GM18498 (cell line): Measurements from ENCODE around the gene ELMO3.

ENCODE experiments used
- ATAC-seq: cut with Tn5 transposase; IDR thresholded peaks from one replicate; pipeline ENCODE4 v1.9.1; 2021; ENCODE audit warnings: mild to moderate bottlenecking, moderate library complexity; ENCODE audit not compliant: unreplicated experiment

ELMO3 gene

GRCh38 chr16:67238806-67239470 is 40.0 kb downstream of the ELMO3 start:
- no peak for ATAC-seq

GRCh38 chr16:67240506-67240905 is 41.6 kb downstream of the ELMO3 start:
- no peak for ATAC-seq

- ATAC-seq: no peak
These were observed 42.3 kb downstream of the ELMO3 start for GRCh38 chr16:67241008-67241900.

GRCh38 chr16:67242138-67242730 is 43.3 kb downstream of the ELMO3 start:
- no peak for ATAC-seq

DNA sequence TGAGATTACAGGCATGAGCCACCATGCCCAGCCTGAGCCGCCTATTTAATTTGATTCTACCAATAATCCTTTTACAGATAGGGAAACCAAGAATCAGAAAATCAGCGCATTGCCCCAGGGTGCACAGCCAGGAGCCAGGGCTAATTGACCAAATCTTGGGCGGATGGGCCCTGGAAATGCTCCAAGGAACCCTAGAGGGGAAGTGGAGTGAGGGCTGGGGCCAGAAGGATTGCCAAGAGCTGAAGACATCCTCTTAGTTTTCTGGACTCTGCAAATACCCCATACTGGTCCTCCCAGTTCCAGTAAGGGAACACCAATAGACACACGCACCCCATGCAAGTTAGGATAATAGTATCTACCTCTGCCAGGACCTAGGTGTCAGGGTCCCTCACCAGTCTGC is 44.5 kb downstream of the ELMO3 start:
- no peak for ATAC-seq

GRCh38 chr16:67244387-67245185 is 45.7 kb downstream of the ELMO3 start:
- peak; percentile 50 for ATAC-seq

- ATAC-seq: no peak
These were observed 46.3 kb downstream of the ELMO3 start for GRCh38 chr16:67245186-67245585.

GRCh38 chr16:67245674-67246080 is 46.7 kb downstream of the ELMO3 start:
- no peak for ATAC-seq

- ATAC-seq: peak; percentile 23
These were observed 47.3 kb downstream of the ELMO3 start for GRCh38 chr16:67246081-67246755.

GRCh38 chr16:67246756-67247191 is 47.8 kb downstream of the ELMO3 start:
- ATAC-seq: peak; percentile 15

- peak; percentile 57 for ATAC-seq
These were observed 48.5 kb downstream of the ELMO3 start, which contains the start of gene FHOD1 for GRCh38 chr16:67247192-67248072. TSS of gene FHOD1 (minus strand) at chr16:67247481. CDS start at chr16:67247410, 71 bp downstream.

DNA sequence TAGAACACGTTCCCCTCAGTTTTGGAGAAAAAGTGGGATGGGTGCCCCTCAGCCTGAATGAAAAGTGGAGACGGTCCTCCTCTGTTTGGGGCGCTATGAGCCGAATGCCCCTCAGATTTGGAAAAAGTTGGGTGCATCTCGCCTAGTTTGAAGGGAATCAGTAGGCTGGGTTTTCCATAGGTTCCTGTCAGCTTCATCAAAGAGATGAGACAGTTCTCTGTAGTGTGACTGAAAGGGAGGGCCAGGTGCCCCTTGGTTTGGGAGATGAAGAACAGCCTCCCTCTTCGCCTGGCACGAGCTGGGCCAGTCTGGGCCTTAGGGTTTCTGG is 49.1 kb downstream of the ELMO3 start:
- ATAC-seq: no peak

DNA sequence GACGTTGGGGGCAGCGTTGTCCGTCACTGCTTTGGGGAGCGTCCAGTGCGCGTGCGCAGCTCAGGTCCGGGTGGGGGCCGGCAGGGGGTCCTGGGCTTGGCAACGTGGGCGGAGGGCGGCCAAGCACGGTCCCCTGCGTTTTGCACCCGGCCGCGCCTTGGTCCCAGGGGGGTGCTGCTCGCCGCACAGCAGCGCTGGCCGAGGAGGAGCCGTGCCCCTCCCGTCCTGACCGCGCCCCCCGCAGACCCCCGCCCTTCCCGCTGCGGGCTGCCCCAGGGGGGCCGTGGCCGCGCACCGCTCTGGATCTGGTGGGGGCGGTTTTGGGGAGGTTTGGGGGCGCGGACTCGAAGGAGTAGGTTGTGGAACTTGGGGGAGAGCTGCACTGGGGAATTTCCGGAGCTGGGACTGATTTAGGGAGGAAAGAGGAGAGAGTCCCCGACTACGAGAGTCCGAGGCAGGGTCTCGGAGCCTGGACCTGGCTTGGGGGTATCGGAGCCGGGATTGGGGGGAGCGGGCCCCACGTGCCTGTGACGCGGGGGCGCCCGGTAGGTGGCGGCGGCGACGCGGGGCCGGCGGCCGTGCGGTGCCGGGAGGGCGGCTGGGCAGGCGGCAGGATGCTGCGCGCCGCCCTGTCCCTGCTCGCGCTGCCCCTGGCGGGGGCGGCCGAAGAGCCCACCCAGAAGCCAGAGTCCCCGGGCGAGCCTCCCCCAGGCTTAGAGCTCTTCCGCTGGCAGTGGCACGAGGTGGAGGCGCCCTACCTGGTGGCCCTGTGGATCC is 49.7 kb downstream of the ELMO3 start, which contains the start of gene SLC9A5:
Gene SLC9A5, plus strand, starts transcription at position 579 of the 777 bp plus-strand sequence. Its CDS starts 36 bp downstream, at position 615.
- no peak for ATAC-seq

DNA sequence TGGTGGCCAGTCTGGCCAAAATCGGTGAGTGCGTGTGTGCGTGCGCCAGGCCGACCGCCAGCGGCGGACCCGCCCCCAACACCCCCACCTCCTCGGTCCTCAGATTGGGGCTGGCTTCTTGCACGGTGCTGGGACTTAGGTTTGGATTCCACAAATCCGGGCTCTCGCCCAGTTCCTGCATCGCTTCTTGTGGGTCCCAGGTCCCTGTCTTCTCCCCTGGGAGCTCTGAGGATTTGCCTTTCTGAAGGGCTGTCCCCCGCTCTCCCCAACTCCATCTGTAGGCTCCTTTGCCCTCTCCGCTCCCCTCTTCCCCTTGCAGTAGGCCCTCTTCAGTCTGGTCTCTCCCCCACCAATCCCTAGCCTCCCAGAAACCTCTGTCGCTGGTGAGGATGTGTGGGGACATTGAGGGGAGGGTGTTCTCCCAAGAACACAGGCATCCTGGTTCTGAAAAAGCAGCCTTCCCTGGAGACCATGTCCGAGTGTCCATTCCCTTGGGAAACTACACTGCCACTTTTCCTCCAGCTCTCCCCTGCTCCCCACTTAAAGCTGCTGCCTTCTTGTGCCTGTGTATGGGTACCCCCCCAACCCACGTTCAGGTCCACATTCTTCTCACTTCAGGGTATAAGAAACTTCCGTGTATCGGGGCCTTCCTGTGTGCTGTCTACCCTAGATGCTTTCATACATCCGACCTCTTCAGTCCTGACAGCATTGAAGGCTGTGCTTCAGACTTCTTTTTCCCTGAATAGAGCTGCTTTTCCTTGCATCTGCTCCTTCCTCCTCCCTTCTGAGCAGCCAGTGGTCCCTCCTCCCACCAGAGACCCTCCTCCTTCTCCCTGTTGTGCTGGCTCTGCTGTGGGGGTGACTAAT is 50.5 kb downstream of the ELMO3 start:
- no peak for ATAC-seq

DNA sequence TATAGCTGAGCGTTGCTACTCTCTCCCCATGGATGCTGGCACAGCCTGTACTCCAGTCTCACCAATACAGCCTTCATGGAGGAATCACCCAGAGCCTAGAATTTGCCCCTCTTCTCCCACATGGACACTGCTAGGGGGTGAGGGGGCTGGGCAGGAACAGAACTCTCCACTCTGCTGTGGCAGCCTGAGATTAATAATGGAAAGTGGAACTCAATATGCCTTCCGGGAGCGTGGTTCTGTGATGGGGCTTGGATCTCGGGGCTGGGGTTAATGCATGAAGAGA is 51.1 kb downstream of the ELMO3 start:
- ATAC-seq: no peak

GRCh38 chr16:67252609-67253497 is 53.9 kb downstream of the ELMO3 start:
- no peak for ATAC-seq
